ENCODE measurements around the gene NRXN2.

DNA sequence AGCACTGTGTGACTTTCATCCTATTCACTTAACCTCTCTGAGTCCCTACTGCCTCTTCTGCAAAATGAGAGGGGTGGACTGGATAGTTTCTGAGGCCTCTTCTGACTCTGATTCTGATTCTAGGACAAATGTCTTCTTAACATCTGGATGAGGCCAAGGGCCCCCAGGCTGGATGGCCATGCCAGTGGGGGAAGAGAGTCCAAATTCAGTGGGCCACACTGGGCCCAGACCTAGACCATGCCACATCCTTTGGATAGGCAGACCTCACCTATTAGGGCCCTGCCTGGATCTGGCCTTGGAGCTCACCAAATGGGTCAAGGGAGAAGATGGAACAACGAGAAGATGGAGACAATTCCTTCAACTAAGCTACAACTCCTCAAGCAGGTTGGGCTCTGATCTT is 24.6 kb downstream of the NRXN2 start:
- TF ChIP-seq, protein P1, sequence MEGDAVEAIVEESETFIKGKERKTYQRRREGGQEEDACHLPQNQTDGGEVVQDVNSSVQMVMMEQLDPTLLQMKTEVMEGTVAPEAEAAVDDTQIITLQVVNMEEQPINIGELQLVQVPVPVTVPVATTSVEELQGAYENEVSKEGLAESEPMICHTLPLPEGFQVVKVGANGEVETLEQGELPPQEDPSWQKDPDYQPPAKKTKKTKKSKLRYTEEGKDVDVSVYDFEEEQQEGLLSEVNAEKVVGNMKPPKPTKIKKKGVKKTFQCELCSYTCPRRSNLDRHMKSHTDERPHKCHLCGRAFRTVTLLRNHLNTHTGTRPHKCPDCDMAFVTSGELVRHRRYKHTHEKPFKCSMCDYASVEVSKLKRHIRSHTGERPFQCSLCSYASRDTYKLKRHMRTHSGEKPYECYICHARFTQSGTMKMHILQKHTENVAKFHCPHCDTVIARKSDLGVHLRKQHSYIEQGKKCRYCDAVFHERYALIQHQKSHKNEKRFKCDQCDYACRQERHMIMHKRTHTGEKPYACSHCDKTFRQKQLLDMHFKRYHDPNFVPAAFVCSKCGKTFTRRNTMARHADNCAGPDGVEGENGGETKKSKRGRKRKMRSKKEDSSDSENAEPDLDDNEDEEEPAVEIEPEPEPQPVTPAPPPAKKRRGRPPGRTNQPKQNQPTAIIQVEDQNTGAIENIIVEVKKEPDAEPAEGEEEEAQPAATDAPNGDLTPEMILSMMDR (IDR thresholded peaks at IDR 0.05; ENCODE audit: low read depth, low read length, missing input control), result no peak
- no peak for TF ChIP-seq JUND (IDR thresholded peaks at IDR 0.05)
- TF ChIP-seq FOXA1 (IDR thresholded peaks at IDR 0.05), result no peak
- TF ChIP-seq HNF4G (IDR thresholded peaks at IDR 0.05), result no peak
- no peak for TF ChIP-seq RAD21 (IDR thresholded peaks at IDR 0.05)
- TF ChIP-seq GABPA (IDR thresholded peaks at IDR 0.05 in 1 of 2, conservative IDR thresholded peaks at IDR 0.05 in 1 of 2), result no peak
- TF ChIP-seq, protein P2, sequence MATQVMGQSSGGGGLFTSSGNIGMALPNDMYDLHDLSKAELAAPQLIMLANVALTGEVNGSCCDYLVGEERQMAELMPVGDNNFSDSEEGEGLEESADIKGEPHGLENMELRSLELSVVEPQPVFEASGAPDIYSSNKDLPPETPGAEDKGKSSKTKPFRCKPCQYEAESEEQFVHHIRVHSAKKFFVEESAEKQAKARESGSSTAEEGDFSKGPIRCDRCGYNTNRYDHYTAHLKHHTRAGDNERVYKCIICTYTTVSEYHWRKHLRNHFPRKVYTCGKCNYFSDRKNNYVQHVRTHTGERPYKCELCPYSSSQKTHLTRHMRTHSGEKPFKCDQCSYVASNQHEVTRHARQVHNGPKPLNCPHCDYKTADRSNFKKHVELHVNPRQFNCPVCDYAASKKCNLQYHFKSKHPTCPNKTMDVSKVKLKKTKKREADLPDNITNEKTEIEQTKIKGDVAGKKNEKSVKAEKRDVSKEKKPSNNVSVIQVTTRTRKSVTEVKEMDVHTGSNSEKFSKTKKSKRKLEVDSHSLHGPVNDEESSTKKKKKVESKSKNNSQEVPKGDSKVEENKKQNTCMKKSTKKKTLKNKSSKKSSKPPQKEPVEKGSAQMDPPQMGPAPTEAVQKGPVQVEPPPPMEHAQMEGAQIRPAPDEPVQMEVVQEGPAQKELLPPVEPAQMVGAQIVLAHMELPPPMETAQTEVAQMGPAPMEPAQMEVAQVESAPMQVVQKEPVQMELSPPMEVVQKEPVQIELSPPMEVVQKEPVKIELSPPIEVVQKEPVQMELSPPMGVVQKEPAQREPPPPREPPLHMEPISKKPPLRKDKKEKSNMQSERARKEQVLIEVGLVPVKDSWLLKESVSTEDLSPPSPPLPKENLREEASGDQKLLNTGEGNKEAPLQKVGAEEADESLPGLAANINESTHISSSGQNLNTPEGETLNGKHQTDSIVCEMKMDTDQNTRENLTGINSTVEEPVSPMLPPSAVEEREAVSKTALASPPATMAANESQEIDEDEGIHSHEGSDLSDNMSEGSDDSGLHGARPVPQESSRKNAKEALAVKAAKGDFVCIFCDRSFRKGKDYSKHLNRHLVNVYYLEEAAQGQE (IDR thresholded peaks at IDR 0.05), result no peak

Data from liver (tissue), 3 donors.